Activated CD4-positive, alpha-beta T cell treated with anti-CD3 and anti-CD28 coated beads, Interleukin-10, Interleukin-2, amounts not matched to agents 100 ng/mL and 50 ng/mL, durations not matched to agents 16 hours and 8 hours (primary cell): Measurements from ENCODE around the gene AASDHPPT.

Experiments used
- DNase-seq: peaks from one replicate; pipeline ENCODE4 v3.0.0-alpha.2; 2020

Gene AASDHPPT

DNA sequence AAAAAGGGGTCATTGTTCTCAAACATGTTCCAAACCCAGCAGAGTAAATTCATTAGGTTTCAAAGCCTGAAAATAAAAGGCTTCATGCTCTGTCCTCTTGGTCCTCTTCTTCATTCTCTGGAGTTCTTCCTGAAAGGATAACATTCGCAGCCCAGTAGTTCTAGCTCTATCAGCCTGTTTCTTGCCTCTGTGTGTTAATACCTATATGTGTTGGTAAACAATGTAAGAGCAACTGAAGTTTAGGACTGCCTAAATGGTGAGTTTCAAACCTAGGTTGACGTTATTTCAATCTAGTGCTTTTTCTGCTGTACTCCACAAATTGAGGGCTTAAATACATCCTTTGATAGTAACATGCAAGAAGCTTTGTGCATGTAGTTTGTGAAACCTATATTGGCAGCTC, 9.4 kb downstream of the AASDHPPT start:
- no peak for DNase-seq

DNA sequence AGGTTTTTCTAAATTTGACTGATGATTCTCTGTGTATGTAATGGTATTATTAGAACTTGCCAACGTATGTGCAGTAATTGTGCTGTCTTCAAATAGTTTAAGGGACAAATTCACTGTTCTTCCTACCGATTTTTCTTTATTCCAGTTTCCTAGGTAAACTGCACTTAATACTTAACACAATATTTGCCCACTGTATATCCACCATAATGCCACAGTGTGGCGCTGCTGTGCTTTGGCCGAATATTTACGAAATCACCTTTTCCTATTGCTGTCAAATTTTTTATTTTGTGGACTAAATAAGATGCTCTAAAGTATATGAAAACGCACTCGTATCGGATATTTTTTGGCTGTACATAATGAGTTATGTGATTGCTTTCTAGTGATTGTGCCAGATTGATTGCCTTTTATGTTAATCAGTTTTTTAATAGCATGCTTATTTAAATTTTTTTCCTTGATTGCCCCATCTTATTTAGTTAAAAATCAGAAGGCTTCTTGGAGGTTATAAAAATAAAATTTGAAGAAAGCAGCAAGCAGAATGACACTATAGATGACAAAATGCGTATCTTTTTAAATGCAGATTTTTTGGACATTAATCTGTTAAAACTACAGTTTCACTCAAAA, 10.5 kb downstream of the AASDHPPT start:
- DNase-seq, result peak; percentile 50

DNA sequence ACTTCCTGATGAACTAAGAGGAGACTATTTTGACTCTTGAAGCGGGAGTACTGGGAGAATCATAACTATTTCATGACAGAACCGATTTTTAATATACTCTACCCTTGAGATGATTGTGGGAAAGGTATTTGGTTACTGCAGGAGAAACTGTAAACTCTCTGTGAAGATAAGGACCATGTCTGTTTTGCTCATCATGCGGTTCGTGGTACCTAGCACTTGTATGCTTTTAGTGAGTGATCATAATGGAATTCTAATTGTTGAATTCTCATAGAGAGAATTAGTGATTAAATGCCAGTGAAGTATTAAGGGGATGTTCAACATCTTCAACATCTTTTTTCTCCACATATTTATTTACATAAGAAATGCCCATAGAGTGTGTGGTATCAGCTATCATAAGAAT, 11.4 kb downstream of the AASDHPPT start:
- no peak for DNase-seq

DNA sequence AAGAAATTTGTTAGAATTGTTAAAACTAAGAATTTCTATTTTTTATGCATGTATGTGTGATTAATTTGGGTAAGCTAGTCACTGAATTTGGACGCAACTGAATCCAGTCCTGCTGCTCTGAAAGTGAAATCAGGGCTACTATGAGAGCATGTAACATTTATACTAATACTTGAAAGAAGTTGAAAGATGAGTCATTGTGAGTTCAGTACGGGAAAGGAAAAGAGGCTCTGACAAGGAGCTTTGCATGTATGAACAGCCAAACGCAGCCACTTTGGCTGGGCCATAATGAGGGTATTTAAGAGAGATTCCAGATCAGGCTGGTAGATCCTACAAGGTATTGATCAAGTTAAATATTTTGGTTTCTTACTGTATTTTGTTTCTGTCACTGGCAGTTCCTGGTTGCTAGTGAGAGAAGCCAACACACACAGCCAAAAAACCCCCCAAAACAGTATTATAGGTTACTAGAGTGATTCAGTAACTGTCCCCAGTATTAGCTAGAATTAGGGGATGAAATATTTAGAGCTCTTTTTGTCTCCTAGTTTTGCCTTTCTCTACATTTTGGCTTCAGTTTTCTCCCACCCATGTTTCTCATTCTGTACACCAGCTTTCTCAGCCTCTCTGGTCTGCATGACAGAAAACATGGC, 14.1 kb downstream of the AASDHPPT start:
- DNase-seq, result peak; percentile 83

DNA sequence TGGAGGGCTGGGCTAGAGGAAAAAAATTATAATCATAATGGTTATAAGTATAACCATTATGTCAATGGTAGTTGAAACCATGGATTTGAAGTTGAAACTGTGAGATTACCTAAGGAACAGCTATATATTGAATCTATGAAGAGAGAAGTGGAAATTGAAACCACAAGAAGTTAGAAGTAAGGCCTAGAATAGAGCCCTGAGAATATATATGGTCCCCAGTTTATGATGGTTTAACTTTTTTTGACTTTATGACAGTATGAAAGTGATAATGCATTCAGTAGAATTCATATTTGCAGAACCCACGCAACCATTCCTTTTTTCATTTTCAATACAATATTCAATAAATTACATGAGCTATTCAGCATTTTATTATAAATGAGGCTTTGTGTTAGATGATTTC, 15.0 kb downstream of the AASDHPPT start:
- no peak for DNase-seq

DNA sequence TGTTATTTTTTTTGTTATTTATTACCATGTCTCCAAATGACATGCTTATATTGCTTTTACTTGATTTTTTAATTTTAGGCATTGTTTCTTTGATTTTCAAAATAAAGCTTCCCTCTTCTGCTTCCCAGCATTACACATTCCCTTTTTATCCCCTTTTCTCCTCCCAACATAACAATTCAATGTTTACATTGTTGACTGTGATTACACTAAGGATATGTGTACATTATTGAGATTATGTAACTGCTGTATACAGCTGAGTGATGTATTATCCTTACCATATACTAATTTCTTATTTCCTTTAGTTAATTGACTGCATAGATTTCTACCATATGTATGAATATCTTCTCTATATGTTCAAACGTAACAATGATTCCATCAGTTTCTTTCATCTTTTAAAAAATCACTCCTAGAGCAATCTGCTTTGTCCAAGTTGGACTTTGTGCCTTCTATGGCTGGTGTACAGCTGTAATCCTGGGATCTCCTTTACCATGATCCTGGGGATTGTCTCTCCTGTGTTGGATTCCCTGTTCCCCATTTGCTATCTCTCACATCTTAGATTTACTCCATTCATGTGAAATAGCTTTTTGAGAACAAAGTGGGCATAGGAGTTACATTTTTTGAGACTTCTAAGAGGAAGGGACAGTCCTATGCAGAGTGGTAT, 21.6 kb downstream of the AASDHPPT start:
- no peak for DNase-seq

DNA sequence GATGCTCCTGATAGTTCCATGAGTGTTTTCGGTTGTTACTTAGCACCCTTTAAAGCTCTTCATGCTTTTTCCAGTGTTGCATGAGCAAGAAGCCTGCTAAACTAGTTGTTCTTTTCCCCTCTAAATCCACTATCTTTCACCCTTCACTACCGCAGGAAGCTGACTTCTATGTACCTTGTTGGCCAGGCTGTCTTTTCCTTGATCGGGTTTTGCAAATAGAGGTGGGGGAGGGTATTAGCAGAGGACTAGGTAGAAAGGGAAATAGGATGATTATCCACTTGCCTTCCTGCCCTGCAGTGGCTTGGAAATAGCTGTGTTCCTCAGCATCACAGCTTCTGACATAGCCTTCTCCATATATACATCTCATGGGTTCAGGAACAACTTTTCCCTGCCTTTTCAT, 23.9 kb downstream of the AASDHPPT start:
- DNase-seq, result no peak

DNA sequence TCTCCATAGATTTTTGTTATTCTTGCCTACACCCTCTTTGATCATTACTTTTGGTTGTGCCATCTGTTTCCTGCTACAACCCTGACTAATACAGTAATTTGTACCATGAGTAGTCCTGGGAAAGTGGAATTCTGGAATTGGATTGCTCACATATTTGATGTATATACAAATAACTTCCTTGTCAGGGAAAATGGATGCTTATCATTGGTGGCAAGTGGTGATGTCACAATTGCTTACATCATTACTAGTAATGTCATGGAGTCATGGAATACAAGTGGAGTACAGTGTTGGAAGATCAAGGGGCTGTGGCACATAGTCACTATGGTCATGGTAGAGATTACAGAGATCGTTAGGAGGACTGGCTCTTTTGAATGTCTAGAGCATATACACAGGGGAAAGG, 24.4 kb downstream of the AASDHPPT start:
- no peak for DNase-seq

DNA sequence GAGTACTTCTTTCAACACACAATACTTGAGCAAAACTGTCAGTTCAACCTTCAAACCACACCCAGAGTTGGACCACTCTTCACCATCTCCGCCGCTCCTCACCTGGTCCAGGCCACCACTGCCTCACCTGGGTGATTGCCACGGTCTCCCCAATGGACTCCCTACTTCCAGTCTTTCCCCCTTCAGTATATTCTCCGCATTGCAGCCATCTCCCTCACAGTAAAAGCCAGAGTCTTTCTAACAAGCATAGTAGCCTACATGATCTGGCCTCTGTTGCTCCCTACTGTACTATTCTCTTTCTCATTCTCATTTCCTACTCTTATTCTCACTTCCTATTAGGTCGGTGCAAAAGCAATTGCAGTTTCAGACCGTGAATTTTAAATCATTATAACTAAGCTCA, 28.5 kb downstream of the AASDHPPT start:
- no peak for DNase-seq

DNA sequence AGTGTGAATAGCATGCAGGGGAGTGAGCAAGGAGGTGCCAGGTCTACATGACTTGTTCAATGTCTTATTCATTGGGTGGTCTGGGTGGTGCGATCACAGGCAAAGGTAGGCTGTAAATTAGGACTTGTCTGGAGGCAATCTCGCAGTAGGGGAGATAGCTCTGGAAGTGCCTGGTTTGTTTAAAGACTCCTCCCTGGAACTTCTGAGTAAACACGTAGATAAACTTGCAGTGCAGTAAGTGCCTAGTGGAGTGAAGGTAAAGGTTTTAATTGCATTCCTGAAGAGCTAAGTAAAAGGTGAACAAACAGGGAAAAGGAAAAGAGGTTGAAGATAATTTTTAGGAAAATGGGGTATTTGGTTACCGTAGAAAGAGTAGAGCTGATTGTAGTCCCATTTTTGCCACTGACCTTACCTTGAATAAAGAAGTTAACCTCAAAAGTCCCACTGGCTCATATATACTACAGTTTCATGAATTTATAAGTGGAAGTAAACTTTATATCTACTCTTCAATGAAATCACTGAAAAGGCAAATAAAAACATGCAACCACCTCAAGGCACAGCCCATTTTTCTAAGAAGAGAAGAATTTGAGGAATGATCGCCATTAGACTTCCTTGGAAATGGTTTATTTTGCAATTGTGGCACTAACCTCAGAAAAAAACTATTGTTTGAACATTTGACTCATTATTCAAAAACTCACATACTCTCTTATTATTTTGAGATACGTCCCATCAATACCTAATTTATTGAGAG, 44.3 kb downstream of the AASDHPPT start:
- no peak for DNase-seq

DNA sequence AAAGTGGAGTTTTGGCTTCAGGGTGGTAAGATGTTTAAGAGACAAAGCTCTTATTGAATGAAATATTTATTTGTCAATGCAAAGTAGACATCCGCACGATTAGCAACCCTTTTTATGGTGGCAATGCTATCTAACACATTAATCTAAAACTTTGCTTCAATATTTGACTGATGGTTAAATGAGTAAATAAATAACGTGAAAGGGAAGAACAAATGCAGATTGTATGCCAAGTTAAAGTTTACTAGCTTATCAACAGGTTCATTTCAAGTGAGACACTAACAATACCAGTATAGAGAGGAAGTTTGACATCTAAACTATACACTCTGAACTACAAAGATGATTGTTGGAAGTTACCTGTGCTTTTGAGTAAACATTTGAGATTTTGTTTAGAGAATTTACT, 50.1 kb downstream of the AASDHPPT start:
- DNase-seq, result no peak

DNA sequence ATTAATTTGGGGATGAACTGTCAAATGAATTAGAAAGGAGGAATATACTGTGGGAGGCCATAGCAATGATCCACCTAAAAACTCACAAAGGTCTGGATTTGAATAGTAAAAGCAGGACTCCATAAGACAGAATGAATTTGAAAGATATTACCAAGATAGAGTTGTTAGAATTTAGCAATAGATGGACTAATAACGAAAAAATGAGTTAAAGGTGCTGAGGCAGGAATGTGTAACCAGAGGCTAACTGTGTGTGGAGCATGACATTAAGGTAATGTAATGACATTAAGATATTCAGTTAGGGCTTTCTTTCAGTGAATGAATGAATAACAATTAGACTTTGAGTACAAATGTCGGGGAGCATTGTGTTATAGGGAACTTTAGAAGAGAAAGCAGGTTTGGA, 51.3 kb downstream of the AASDHPPT start:
- DNase-seq, result no peak

DNA sequence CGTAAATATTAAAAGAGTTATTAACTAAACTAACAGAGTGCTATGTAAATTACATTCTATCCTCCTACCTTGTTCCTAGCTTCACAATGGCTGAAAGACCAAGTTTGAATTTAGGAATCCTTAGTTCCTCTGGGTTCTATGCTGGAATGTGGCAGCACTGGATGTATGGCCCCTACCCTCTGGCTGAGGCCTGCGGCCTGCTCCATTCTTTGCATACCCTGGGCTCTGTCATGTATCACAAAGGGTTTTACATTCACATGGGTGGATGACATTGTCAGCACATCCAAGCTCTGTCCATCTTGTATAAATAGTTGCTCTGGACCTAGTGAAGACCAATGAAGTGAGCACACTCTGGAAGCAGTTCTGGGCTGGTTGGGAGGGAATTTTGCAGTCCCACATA, 54.5 kb downstream of the AASDHPPT start:
- no peak for DNase-seq

DNA sequence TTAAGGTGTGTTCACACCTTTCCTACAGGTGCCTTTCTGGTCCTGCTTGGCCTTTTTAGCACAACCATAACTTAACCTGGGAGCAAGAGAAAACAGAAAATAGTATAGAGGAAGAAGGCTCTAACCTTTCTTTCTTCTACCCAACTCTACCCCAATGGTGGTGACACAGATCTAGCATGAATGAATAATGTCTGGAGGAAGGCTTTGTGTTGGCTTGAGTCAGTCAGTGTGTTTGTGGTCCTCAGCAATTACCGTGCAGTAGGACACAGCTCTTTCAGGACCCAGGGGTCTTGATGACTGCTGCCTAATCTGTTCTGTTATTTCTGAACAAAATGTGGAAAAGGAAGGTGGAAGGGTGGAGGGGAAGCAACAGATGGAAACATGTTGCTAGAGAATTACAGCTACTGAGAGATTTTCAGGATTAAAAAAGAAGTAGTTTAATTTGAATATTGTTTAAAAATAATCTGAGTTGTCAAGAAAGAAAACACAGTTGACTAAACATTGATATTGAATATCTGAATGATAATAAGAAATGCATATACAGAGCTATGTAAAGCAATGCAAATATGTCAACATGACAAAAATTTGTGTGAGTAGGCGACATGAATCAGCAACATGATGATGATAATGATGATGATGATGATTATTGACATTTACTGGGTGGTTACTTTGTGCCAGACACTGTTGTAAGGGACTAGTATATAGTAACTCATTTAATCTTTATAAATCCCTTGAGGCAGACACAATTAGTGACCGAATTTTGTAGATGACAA, 55.3 kb downstream of the AASDHPPT start:
- no peak for DNase-seq

DNA sequence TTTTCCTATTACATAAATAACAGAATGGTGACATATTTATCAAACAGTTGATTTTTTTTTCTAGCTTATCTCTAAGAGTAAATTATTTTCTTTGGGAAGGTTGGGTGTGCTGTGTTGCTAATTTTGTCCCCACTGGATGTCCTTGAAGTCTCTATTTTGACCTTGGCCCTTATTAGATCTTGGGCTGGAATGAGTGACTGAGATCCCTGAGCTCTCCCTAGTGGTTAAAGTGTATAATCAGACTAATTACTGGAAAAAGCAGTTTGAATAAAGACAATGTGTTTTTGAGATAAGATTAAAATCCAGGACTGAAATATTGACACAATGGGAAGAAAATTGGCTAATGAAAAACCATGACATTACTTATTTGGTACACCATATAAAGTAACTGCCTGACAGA, 56.1 kb downstream of the AASDHPPT start:
- DNase-seq, result no peak

DNA sequence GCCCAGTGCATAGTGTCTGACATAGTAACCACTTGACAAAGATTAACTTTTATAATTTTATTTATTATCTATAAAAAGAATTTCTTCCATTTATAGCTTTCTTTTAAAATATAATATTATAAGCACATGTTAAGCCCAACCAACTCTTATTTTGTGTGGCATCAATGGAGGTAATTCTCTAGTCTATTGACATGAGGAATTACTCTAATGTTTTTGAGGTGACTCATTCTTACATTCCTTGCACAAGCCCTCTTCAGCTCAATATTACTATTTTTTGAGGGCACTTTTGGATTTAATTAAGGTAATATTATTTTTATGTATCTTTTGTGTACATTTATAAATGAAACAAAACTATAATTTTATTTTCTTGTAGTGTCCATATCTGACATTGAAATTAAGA, 59.6 kb downstream of the AASDHPPT start:
- DNase-seq, result no peak

DNA sequence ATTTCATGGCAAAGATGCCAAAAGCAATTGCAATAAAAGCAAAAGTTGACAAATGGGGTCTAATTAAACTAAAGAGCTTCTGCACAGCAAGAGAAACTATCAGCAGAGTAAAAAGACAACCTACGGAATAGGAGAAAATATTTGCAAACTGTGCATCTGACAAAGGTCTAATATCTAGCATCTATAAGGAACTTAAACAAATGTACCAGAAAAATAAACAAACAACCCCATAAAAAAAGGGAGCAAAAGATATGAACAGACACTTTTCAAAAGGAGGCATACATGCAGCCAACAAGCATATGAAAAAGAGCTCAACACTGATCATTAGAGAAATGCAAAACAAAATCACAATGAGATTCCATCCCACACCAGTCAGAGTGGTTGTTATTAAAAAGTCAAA, 60.3 kb downstream of the AASDHPPT start:
- DNase-seq, result no peak
